NCI-H2081 (cell line): ENCODE results near the gene ZNF524.

ENCODE experiments used
- DNase-seq, 2 experiments: peaks; one replicate each; lab custom pipeline; 2025; lab: John Stamatoyannopoulos, UW

The ZNF524 gene

GRCh38 chr19:55620410-55621204 is 20.5 kb downstream of the ZNF524 start:
- no peak for DNase-seq

- no peak for DNase-seq
Measured at GRCh38 chr19:55621205-55621672, 21.2 kb downstream of the ZNF524 start.

GRCh38 chr19:55621673-55622231 is 21.7 kb downstream of the ZNF524 start:
- DNase-seq: no peak

DNA sequence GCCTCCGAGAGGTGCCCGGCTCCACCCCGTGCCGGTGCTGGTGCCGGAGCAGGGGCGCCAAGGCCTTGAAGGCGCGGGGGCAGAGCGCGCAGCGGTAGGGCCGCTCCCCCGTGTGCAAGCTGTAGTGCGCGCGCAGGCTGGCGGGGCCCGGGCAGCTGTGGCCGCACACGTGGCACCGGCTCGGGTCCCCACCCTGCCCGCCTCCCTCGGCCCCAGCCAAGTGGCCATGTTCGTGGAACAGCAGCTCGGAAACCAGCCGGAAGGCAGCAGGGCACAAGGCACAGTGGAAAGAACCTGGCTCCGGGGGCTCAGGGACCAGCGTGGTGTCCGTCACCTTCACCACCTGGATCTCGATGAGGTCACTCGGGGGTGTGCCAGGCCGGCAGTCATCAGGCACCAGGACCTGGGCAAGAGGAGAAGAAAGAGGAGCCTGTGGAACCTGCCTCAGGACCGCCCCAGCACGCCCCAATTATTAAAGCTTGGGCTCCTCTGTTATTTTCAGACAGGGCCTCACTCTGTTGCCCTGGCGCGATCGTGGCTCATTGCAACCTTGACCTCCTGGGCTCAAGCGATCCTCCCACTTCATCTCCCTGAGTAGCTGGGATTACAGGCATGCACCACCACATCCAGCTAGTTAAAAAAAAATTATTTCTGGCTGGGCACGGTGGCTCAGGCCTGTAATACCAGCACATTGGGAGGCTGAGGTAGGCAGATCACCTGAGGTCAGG is 22.3 kb downstream of the ZNF524 start:
- DNase-seq: no peak

DNA sequence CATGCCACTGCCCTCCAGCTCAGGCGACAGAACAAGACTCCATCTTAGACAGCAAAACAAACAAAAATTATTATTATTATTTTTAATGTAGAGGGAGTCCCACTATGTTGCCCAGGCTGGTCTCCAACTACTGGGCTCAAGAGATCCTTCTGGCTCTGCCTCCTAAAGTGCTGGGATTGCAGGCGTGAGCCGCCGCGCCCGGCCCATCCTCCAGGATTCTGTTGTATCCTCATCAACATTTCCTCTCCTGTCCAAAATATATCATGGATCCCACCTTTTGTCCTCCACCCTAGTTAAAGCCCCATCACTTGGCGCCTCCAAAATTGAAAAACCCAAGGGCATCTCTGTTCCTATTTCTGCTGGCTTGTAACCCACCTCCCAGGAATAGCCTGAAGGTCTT is 23.0 kb downstream of the ZNF524 start:
- DNase-seq: no peak

DNA sequence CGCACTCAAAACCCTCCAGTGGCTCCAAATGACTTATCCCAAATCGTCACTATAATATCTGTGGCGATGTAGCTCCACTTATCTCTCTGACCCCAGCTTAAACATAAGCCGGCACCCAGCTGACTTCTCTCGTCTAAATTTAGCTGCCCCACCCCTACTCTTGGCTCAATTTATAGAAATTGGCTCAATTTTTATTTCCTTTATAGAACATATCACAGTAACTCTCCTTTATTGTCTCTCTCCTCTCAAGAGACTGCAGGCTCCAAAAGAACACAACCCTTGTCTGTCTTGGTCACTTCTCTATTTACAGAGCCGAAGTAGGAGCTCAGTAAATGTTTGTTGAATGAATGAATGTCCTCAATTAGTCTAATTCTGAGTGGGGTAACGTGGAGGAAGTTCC is 23.5 kb downstream of the ZNF524 start:
- DNase-seq: no peak

GRCh38 chr19:55624109-55625003 is 24.3 kb downstream of the ZNF524 start, which contains the start of gene ZNF784:
TSS of gene ZNF784 (minus strand) at chr19:55624566. CDS start at chr19:55624561, 5 bp downstream.
- peak; percentile 79 to 95 for DNase-seq

GRCh38 chr19:55625004-55625326 is 24.9 kb downstream of the ZNF524 start:
- no peak for DNase-seq

DNA sequence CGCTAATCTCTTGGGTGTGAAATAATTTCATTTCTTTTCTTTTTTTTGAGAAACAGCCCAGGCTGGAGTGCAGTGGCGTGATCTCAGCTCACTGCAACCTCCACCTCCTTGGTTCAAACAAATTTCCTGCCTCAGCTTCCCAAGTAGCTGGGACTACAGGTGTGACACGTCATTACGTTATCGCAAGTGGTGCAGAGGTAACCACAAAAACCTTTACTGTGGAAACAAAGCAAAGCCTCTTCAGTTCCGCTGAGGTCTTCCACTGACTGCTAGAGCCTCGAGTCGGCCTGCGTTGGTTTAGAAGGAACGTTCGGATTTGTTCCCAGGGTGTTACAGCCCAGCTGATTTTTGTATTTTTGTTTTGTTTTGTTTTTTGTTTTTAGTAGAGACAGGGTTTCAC is 26.3 kb downstream of the ZNF524 start:
- DNase-seq: no peak

DNA sequence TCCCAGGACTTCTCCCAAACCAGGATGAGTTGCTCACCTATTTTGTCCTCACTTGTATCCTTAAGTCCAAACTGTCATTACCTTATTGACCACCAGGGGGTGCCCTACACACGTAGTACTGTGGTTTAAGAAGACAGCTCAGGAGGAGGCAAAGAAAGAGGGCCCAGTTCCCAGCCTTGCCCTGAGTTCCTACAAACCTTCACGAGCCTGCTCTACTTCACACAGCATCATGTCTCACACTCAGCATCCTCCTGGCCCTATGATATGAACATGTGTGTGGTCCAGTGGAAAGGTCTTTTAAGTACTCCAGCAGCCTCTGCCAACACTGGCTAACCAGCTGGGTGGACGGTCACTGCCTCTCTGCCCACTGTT is 32.4 kb downstream of the ZNF524 start:
- peak; percentile 92 to 95 for DNase-seq

GRCh38 chr19:55633861-55634260 is 33.8 kb downstream of the ZNF524 start:
- DNase-seq: no peak

DNA sequence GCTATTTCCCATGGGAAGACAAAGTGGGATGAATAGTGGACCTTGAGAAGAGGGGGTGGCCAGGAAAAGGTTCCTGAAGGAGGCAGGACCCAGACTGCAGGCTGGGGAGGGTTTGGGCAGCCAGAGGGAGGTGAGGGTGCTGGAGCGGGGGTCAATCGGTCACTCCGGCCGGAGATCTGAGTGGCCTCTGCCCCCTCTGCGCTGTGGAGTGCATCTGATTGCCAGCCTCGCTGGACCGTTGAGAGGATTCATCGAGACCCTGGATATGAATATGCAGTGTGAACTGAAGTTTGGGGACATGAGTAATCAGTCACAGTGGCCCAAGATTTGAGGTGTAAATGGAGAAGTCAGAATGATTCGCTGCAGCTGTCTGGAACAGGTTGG is 35.2 kb downstream of the ZNF524 start:
- no peak for DNase-seq

GRCh38 chr19:55635856-55636440 is 35.9 kb downstream of the ZNF524 start:
- DNase-seq: no peak

DNA sequence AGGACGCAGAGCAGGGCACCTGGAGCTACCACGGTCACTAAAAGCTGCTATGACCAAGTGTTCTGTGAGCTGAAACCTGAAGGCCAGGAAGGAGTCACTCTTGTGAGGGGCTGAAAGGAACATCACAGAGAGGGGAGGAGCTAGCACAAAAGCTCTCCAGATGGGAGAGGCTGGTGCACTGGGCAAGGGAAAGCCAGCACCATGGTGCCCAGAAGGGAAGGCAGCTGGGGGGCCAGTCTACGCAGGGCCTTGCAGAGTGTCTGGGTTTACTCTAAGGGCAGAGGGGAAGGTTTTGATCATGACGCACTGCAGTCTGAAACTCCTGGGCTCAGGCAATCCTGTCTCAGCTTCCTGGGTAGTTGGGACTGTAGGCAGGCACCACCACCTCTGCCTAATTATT is 36.6 kb downstream of the ZNF524 start:
- no peak for DNase-seq

- no peak for DNase-seq
Measured at GRCh38 chr19:55637534-55637933, 37.4 kb downstream of the ZNF524 start.

DNA sequence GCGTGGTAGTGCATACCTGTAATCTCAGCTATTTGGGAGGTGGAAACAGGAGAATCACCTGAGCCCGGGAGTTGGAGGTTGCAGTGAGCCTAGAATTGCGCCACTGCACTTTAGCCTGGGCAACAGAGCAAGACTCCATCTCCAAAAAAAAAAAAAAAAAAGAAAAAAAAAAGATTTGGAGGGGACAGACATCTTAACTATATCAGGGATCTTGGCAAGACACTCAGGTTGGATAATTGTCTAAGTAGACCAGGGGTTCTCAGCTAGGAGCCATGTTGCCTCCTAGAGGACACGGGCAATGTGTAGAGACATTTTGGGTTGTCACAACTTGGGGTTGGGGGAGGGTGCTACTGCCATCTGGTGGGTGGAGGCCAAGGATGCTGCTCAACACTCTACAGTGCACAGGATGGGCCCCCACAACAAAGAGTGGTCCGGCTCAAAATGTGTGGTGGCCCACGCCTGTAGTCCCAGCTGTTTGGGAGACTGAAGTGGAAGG is 38.8 kb downstream of the ZNF524 start:
- DNase-seq: peak in 1 of 2 experiments; percentile 18

- DNase-seq: peak; percentile 37 to 64
Measured at GRCh38 chr19:55640043-55640576, 40.0 kb downstream of the ZNF524 start.

GRCh38 chr19:55640577-55641425 is 40.7 kb downstream of the ZNF524 start, which contains the start of gene ZNF580:
TSS of gene ZNF580 (plus strand) at chr19:55641002. CDS start at chr19:55642509, 1,507 bp downstream.
- DNase-seq: peak; percentile 64 to 81

- peak in 1 of 2 experiments; percentile 61 for DNase-seq
Measured at GRCh38 chr19:55641426-55642152, 41.5 kb downstream of the ZNF524 start.
